ENCODE results near the gene PLET1. TPM values are rescaled to one million over a fixed set of nuclear protein-coding genes. Genes with fewer than 3 reads are reported as not detected.

PLET1 gene
- total RNA-seq, 1 experiment from 2014 or later: not detected

DNA sequence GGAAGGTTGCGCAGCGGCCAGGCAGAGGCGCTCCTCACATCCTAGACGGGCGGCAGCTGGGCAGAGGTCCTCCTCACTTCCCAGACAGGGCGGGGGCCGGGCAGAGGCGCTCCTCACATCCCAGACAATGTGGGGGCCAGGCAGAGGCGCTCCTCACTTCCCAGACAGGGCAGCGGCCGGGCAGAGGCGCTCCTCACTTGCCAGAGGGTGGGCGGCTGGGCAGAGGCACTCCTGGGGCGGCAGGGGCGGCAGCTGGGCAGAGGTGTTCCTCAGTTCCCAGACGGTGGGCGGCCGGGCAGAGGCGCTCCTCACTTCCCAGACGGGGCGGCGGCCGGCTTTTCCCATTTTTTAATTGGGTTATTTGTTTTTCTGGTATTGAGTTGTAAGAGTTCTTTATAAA, 54.6 kb downstream of the PLET1 start:
- Histone ChIP-seq H3K4me3 (replicated peaks in 1 of 2; ENCODE audit: low read depth in 1 of 2, low read length in 2 of 2) (no peak overlapping the region), H3K27ac (ENCODE audit: low read depth, low read length) (no peak overlapping the region), H3K9me2 (ENCODE audit: insufficient read depth) (no peaks in the 10 kb centered on the region), H3K36me3 (ENCODE audit: control insufficient read depth in 1 of 2, insufficient read depth in 2 of 2, low read length in 2 of 2) (no peaks in the 10 kb centered on the region), H2AFZ (ENCODE audit: low read depth, low read length, poor library complexity, severe bottlenecking) (no peak overlapping the region), H3K79me2 (ENCODE audit: insufficient read depth, low read length) (no peaks in the 10 kb centered on the region), H3K4me1 (ENCODE audit: control insufficient read depth in 1 of 2, insufficient read depth in 2 of 2, low read length in 2 of 2) (peaks cover 2 to 8% of the 10 kb centered on the region in 2 experiments; a peak in 2 of 4 replicates), H3K9ac (ENCODE audit: low read length) (no peak overlapping the region), H3K9me3 (ENCODE audit: control insufficient read depth in 1 of 2, insufficient read depth in 1 of 2, low read depth in 1 of 2, low read length in 2 of 2) (no peaks in the 10 kb centered on the region), H4K20me1 (ENCODE audit: insufficient read depth) (no peaks in the 10 kb centered on the region), H3K4me2 (ENCODE audit: low read length) (no peak overlapping the region), H3K27me3 (ENCODE audit: insufficient read depth, low read length) (no peaks in the 10 kb centered on the region)
- BruUV-seq (replicated peaks): no TSS peak
- DNase-seq (ENCODE audit: low read depth, low spot score) (no peak), ATAC-seq (no peak)
- RAD21 ChIA-PET (ENCODE audit: low non-redundant PET in 1 of 2, low total read pairs in 2 of 2, uncharacterized antibody in 2 of 2, unreplicated experiment in 2 of 2): no interaction called here
- intact Hi-C loops (cut with micrococcal nuclease): no loop called here
- CTCF ChIA-PET: no interaction called here
- POLR2A ChIA-PET: no interaction called here
- TF ChIP-seq CEBPB (IDR thresholded peaks at IDR 0.05; ENCODE audit: low read depth) (no peak), JUND (IDR thresholded peaks at IDR 0.05) (no peak), POLR2AphosphoS5 (IDR thresholded peaks at IDR 0.05; ENCODE audit: low read depth, low read length) (no peak), RAD21 (IDR thresholded peaks at IDR 0.05; ENCODE audit: low read depth) (no peak)
- TF ChIP-seq, protein P1, sequence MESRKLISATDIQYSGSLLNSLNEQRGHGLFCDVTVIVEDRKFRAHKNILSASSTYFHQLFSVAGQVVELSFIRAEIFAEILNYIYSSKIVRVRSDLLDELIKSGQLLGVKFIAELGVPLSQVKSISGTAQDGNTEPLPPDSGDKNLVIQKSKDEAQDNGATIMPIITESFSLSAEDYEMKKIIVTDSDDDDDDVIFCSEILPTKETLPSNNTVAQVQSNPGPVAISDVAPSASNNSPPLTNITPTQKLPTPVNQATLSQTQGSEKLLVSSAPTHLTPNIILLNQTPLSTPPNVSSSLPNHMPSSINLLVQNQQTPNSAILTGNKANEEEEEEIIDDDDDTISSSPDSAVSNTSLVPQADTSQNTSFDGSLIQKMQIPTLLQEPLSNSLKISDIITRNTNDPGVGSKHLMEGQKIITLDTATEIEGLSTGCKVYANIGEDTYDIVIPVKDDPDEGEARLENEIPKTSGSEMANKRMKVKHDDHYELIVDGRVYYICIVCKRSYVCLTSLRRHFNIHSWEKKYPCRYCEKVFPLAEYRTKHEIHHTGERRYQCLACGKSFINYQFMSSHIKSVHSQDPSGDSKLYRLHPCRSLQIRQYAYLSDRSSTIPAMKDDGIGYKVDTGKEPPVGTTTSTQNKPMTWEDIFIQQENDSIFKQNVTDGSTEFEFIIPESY (IDR thresholded peaks at IDR 0.05; ENCODE audit: extremely low read depth, insufficient replicate concordance, low read length): no peak
- TF ChIP-seq, protein P2, sequence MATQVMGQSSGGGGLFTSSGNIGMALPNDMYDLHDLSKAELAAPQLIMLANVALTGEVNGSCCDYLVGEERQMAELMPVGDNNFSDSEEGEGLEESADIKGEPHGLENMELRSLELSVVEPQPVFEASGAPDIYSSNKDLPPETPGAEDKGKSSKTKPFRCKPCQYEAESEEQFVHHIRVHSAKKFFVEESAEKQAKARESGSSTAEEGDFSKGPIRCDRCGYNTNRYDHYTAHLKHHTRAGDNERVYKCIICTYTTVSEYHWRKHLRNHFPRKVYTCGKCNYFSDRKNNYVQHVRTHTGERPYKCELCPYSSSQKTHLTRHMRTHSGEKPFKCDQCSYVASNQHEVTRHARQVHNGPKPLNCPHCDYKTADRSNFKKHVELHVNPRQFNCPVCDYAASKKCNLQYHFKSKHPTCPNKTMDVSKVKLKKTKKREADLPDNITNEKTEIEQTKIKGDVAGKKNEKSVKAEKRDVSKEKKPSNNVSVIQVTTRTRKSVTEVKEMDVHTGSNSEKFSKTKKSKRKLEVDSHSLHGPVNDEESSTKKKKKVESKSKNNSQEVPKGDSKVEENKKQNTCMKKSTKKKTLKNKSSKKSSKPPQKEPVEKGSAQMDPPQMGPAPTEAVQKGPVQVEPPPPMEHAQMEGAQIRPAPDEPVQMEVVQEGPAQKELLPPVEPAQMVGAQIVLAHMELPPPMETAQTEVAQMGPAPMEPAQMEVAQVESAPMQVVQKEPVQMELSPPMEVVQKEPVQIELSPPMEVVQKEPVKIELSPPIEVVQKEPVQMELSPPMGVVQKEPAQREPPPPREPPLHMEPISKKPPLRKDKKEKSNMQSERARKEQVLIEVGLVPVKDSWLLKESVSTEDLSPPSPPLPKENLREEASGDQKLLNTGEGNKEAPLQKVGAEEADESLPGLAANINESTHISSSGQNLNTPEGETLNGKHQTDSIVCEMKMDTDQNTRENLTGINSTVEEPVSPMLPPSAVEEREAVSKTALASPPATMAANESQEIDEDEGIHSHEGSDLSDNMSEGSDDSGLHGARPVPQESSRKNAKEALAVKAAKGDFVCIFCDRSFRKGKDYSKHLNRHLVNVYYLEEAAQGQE (IDR thresholded peaks at IDR 0.05; ENCODE audit: low read depth): no peak

Measured in HCT116 (cell line).